H1 (cell line): ENCODE results near the gene NDUFAF8. TPM values are rescaled to one million over a fixed set of nuclear protein-coding genes. Genes with fewer than 3 reads are reported as not detected.

Source experiments
- ATF2 ChIP-seq: IDR thresholded peaks from 2 replicates; pipeline ENCODE4 v1.6.1; 2012; ENCODE audit warnings: low read length, inconsistent platforms
- CEBPB ChIP-seq: IDR thresholded peaks from 2 replicates; pipeline ENCODE4 v1.6.1; 2012; ENCODE audit warnings: low read depth, low read length
- E2F6 ChIP-seq: IDR thresholded peaks from 2 replicates; pipeline ENCODE4 v1.6.1; 2012; ENCODE audit warnings: inconsistent platforms
- KDM1A ChIP-seq: fragments of 200-600, 300-600 bp; sonication (generic); IDR thresholded peaks from 2 replicates; pipeline ENCODE4 v1.7.1; 2016; ENCODE audit warnings: mild to moderate bottlenecking, low read length, borderline replicate concordance
- MAFK ChIP-seq: IDR thresholded peaks from 2 replicates; pipeline ENCODE4 v1.6.1; 2012; ENCODE audit warnings: low read depth, mild to moderate bottlenecking, improper control_type of control experiment, low read length
- PHF8 ChIP-seq: fragments of 200-600 bp; sonication (generic); conservative IDR thresholded peaks from 2 replicates; pipeline ENCODE4 v1.7.1; 2012; ENCODE audit warnings: low read depth, mild to moderate bottlenecking, inconsistent platforms, low read length, moderate library complexity
- POLR2AphosphoS5 ChIP-seq: IDR thresholded peaks from 2 replicates; pipeline ENCODE4 v1.6.1; 2011; ENCODE audit warnings: low read depth, low read length
- SAP30 ChIP-seq: fragments of 300-600 bp; sonication (generic); IDR thresholded peaks from 2 replicates; pipeline ENCODE4 v1.7.1; 2012; ENCODE audit warnings: low read length, moderate library complexity, mild to moderate bottlenecking, inconsistent platforms; ENCODE audit not compliant: insufficient read depth, insufficient replicate concordance
- TCF12 ChIP-seq: IDR thresholded peaks from 2 replicates; pipeline ENCODE4 v1.6.1; 2011; ENCODE audit warnings: low read depth, mild to moderate bottlenecking, low read length
- polyA plus RNA-seq, 7 experiments: library from polyadenylated mRNA; depleted of rRNA in 3 of 7; stranded (reverse) in 5 of 7; unstranded in 2 of 7; fragments of >200 nt in 5 of 7; fragments of 200-250 nt in 2 of 7; gene quantifications; 1 replicate in 5 of 7; 2 replicates in 1 of 7; 4 replicates in 1 of 7; pipeline versions ENCODE4 v1.2.1 to v1.2.3, GENCODE V29; 2011 to 2013; ENCODE audit warnings: missing spikeins in 2 of 7, mixed read lengths in 2 of 7
- total RNA-seq: library from RNA; stranded (reverse); fragmentation: NEBNext Ultra II Directional; extraction: Animal tissue kit (Norgen Biotek cat#: 25700); gene quantifications from 2 replicates; pipeline ENCODE4 v1.2.1, GENCODE V29; 2021

NDUFAF8 gene
- total and polyA plus RNA-seq, 2 of the 8 experiments (the other 6 are each of a cell fraction or from before 2014, with no cell fraction given), result 48.9 to 91.1 TPM

GRCh38 chr17:81222906-81223761, 16.0 kb upstream of the NDUFAF8 start, which contains the start of gene CEP131 (continued):
- TF ChIP-seq E2F6, result peak; percentile 92
- no peak for TF ChIP-seq SAP30
- TF ChIP-seq KDM1A, result no peak
- TF ChIP-seq PHF8, result peak; percentile 76
- TF ChIP-seq TCF12, result no peak
- no peak for TF ChIP-seq CEBPB
- no peak for TF ChIP-seq MAFK
- no peak for TF ChIP-seq ATF2
- peak; percentile 70 for TF ChIP-seq POLR2AphosphoS5
- TF ChIP-seq, all 59 proteins: peak for 21
